HG03095 (cell line): ENCODE results near the gene SAC3D1.
"Not testable (repeated sequence)": the region's sequence is repeated elsewhere in the genome, so short reads cannot be mapped to it uniquely, and the experiment has no call there.

Experiments used
- ATAC-seq: cut with Tn5 transposase; IDR thresholded peaks from one replicate; pipeline ENCODE4 v1.9.1; 2021; ENCODE audit warnings: moderate library complexity; ENCODE audit not compliant: unreplicated experiment

Gene SAC3D1

GRCh38 chr11:65023502-65023901, 17.5 kb upstream of the SAC3D1 start:
- ATAC-seq, result not testable (repeated sequence)

- ATAC-seq, result no peak
Observed at GRCh38 chr11:65026810-65027209, 14.2 kb upstream of the SAC3D1 start.

- ATAC-seq, result peak; percentile 77
Observed at GRCh38 chr11:65027213-65028067, 13.6 kb upstream of the SAC3D1 start, which contains the start of gene SNX15. SNX15 (plus strand) TSS chr11:65027439; CDS start chr11:65027538, 99 bp downstream.

DNA sequence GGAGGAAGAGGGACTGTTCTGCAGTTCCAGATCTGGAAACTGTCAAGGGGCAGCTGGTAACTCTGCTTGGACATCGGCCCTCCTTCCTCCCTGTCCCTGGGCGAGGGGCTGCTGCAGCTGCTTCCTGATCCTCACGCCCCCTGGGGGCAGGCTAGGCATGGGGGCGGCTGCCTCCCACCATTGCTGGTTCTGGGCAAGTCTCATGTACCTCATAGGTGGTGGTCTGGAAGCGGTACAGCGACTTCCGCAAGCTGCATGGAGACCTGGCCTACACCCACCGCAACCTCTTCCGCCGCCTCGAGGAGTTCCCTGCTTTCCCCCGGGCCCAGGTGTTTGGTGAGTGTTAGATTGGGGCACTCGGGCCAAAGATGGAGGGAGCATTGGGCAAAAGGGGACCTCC, 8.8 kb upstream of the SAC3D1 start:
- ATAC-seq, result no peak

DNA sequence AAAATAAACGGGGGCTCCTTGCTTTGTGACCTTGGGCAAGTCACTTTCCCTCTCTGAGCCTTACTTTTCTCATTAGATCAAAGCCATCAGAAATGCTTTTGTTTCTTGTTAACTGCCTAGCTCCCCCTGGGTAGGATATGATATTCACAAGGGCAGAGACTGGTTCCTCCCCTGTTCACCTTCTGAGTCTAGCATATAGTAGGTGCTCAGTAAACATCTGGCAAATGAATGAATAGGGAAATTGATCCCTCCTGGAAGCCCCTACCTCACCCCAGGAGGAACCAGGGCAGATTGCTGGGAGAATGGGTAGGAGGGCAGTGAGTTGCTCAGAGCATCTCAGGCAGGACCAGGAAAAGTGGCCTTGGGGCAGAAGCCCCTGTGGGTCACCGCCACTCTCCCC, 6.6 kb upstream of the SAC3D1 start:
- ATAC-seq, result no peak

GRCh38 chr11:65035579-65035978, 5.4 kb upstream of the SAC3D1 start:
- no peak for ATAC-seq

GRCh38 chr11:65036931-65037330, 4.1 kb upstream of the SAC3D1 start:
- ATAC-seq, result no peak

- ATAC-seq, result no peak
Observed at GRCh38 chr11:65040520-65040846, 527 bp upstream of the SAC3D1 start.

DNA sequence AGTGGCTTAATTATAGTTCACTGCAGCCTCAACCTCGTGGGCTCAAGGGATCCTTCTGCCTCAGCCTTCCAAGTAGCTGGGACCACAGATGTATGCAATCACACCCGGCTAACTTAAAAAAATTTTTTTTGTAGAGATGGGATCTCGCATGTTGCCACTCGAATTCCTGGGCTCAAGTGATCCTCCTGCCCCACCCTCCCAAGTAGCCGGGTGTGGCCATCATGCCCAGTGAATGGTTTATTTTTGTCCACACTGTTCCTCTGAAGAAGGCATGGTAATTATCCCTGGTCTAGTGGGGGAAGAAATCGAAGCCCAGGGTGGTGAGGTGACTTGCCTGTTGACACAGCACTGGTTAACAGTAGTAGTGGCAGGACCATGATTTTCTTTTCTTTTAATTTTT, 1.9 kb downstream of the SAC3D1 start:
- ATAC-seq, result no peak

GRCh38 chr11:65043881-65044501, 3.0 kb downstream of the SAC3D1 start:
- no peak for ATAC-seq

DNA sequence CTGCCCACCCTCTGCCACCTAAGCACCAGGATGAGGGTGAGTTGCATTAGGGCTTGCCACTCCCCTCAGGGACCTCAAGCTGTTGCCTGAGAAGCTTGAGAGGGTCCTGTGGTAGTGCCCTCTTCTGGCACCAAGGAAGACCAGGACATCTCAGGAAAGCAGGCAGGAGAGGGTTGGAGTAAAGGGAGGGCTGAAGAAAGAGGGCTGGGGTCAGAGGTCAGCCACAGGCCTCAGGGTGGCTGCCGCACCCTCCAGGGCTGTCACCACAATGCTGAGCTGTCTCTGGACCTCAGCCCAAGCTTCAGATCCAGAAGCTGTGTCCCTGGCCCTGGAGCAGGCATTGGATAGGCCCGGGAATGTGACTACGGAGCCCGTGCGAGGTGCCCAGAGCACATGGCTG, 4.1 kb downstream of the SAC3D1 start:
- ATAC-seq, result no peak

DNA sequence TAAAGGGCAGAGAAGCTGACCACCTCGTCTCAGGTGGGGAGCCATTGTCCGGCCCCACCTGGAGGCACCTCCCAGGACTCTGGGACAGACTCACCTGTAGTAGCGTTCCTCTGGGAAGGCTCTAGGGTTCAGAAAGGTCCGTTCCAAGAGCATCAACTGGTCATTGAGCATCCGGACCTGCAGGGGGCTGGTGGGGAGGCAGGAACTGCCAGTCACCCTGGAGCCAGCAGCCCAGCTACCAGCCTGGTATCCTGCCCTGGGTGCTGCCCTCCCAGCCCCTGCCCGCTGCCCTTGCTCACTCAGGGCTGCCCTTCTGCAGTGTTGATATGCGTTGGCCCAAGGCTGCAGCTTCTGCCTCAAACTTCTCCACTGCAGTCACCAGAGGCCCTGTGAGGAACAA, 4.7 kb downstream of the SAC3D1 start:
- no peak for ATAC-seq

- no peak for ATAC-seq
Observed at GRCh38 chr11:65047581-65048422, 6.8 kb downstream of the SAC3D1 start.

- ATAC-seq, result no peak
Observed at GRCh38 chr11:65051398-65051858, 10.4 kb downstream of the SAC3D1 start.

- ATAC-seq, result no peak
Observed at GRCh38 chr11:65053827-65054508, 13.0 kb downstream of the SAC3D1 start.

DNA sequence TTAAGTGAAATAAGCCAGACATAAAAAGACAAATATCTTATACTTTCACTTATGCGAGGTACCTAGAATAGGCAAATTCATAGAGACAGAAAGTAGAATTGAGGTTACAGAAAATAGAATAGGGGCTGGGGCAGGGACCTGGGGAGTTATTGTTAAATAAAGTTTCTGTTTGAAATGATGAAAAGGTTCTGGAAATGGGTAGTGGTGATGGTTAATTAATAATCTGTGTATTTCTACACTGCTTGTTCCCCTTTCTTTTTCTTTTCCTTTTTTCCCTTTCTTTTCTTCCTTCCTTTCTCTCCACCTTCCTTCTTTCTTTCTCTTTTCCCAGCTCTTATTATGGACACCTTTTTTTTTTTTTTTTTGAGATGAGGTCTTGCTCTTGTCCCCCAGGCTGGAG, 14.5 kb downstream of the SAC3D1 start:
- no peak for ATAC-seq

GRCh38 chr11:65056999-65057398, 16.0 kb downstream of the SAC3D1 start:
- ATAC-seq, result no peak

DNA sequence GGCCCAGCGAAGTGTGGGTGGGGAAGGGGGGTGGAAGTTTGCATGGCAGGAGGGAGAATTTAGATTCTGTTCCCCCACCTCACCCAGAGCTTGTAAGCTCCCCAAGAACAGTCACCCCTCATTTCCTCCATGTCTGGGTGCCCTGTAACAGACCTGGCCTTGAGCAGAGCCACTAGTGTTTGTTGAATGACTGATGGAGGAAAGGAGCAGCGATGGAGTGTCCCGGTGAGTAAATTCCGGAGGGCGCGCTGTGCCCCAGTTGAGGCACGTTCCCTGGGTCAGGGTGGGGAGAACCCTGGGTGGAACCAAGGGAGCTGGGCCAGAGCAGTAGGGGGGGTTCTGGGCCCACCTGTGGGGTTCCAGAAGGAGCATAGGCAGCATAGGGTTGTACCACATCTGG, 16.5 kb downstream of the SAC3D1 start:
- ATAC-seq, result no peak

GRCh38 chr11:65058012-65058411, 17.0 kb downstream of the SAC3D1 start:
- ATAC-seq, result no peak

GRCh38 chr11:65058419-65059054, 17.5 kb downstream of the SAC3D1 start, which contains the start of gene NAALADL1:
NAALADL1 (minus strand) TSS chr11:65058553; CDS start chr11:65058521, 32 bp downstream.
- no peak for ATAC-seq
